ENCODE results near the gene CHP1.
"Not testable (repeated sequence)": the region's sequence is repeated elsewhere in the genome, so short reads cannot be mapped to it uniquely, and the experiment has no call there.

CHP1 gene

DNA sequence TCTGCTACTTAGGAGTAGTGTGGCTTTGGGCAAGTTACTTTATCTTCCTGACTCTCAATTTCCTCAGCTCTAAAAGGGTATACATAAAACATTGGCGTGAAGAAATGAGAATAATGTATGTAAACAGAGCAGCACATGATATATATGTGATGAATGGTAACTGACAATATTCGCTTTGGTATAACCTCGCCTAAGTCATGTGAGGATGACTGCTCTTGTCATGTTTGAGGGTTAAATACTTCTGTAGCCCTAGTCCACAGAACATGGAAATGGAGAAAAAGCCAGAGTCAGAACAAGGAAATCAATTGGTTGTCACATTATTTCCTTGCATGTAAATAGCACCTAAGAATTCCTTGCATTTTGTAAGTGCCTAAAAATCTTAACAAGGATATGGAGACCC, 25.0 kb downstream of the CHP1 start:
- no peak for DNase-seq (ENCODE audit: low read depth in 1 of 2, low spot score in 1 of 2)

GRCh38 chr15:41256577-41257038, 25.5 kb downstream of the CHP1 start:
- DNase-seq (ENCODE audit: low read depth in 1 of 2, low spot score in 1 of 2) = no peak

DNA sequence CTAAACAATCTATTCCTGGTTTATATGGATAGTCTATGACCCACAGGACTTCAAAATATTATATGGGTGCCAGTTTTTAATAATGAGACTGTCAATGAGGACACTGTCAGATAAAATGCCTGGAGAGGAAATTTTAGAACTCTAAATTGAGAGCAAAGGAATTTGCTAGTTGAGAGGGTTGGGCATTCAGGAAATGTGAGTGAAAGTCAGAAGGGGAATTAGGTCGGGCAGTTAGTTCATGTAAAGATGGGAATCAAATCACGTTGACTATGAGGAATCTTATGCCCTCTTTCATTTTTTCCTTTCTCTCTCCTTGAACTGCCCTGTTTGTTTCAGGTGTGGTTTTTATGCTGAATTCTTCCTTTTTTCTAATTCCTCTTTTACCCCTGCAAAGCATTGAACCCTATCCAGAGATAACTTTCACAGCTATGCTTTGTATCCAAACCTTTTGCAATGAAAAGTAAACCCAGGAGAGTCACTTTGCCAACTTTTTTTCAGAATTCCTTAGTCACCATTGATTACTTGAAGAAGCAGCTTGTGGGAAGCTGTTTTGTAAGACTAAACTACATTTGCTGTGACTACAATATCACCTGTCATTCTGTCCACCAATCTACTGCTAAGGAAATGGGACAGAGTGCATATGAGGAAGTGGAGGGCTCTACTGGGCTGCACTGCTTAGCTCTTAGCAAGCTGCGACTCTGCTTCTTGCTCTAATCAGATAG, 27.8 kb downstream of the CHP1 start:
- DNase-seq (ENCODE audit: low read depth in 1 of 2, low spot score in 1 of 2) = no peak

- DNase-seq (ENCODE audit: low read depth in 1 of 2, low spot score in 1 of 2) = no peak
Observed at GRCh38 chr15:41259546-41260189, 28.6 kb downstream of the CHP1 start.

DNA sequence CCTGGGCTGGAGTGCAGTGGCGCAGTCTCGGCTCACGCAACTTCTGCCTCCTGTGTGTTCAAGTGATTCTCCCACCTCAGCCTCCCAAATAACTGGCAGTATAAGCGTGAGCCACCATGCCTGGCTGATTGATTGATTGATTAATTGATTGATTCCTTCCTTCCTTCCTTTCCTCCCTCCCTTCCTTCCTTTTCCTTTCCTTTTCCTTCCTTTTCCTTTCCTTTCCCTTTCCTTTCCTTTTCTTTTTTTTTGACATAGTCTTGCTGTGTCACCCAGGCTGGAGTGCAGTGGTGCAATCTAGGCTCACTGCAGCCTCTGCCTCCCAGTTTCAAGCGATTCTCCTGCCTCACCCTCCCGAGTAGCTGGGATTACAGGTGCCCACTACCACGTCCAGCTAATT, 29.9 kb downstream of the CHP1 start:
- DNase-seq (ENCODE audit: low read depth in 1 of 2, low spot score in 1 of 2) = not testable (repeated sequence)

- no peak for DNase-seq (ENCODE audit: low read depth in 1 of 2, low spot score in 1 of 2)
Observed at GRCh38 chr15:41262571-41262970, 31.5 kb downstream of the CHP1 start.

- no peak for DNase-seq (ENCODE audit: low read depth in 1 of 2, low spot score in 1 of 2)
Observed at GRCh38 chr15:41263891-41264351, 32.9 kb downstream of the CHP1 start.

GRCh38 chr15:41269887-41270286, 38.8 kb downstream of the CHP1 start:
- no peak for DNase-seq (ENCODE audit: low read depth in 1 of 2, low spot score in 1 of 2)

GRCh38 chr15:41276831-41277230, 45.8 kb downstream of the CHP1 start:
- no peak for DNase-seq (ENCODE audit: low read depth in 1 of 2, low spot score in 1 of 2)

DNA sequence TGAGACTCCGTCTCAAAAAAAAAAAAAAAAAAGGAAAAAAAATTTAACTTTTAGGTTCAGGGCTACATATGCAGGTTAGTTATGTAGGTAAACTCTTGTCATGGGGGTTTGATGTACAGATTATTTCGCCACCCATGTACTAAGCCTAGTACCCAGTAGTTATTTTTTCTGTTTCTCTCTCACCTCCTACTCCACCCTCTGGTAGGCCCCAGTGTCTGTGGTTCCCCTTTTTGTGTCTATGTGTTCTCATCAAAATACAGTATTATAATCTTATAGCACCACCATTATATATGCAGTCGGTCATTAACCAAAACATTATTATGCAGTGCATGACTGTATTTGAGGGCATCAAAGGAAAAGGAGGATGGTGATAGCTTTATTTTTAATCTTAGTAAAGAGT, 47.3 kb downstream of the CHP1 start:
- no peak for DNase-seq (ENCODE audit: low read depth in 1 of 2, low spot score in 1 of 2)

DNA sequence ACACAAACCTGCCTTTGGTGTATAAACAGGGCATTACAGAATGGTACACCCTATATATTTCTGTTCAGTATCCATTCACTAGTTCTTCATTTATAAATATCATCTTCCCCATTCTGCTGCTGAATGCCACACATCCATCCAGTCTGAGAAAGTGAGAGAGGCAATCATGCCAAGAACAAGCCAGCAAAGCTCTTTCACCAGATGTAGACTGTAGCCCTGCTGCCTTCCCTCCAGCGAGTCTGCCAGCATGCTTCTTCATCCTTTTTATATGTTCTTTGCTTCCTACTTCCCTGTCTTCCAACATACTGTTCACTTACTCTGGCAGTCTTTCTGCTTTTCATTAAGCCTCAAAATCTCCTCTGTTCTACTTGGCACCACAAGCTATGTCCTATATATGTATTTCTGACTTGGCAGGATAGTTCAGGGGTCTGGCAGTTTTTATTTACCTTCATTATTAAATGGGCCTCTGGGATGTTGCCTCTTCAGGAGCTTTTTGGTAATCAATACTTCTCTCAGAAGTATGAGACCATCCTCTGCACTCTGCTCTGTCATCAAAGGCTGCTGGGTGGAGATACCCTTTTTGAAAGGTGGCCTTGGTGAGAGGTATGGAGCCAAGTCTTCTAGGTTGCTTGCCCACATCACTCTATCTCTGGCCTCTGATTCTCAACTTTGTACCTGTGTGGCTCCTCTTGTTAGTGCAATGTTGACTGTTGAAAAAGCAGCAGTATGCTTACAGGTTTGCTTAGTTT, 48.6 kb downstream of the CHP1 start:
- no peak for DNase-seq (ENCODE audit: low read depth in 1 of 2, low spot score in 1 of 2)

- DNase-seq (ENCODE audit: low read depth in 1 of 2, low spot score in 1 of 2) = no peak
Observed at GRCh38 chr15:41281236-41281635, 50.2 kb downstream of the CHP1 start.

GRCh38 chr15:41282436-41282835, 51.4 kb downstream of the CHP1 start:
- DNase-seq (ENCODE audit: low read depth in 1 of 2, low spot score in 1 of 2) = not testable (repeated sequence)

DNA sequence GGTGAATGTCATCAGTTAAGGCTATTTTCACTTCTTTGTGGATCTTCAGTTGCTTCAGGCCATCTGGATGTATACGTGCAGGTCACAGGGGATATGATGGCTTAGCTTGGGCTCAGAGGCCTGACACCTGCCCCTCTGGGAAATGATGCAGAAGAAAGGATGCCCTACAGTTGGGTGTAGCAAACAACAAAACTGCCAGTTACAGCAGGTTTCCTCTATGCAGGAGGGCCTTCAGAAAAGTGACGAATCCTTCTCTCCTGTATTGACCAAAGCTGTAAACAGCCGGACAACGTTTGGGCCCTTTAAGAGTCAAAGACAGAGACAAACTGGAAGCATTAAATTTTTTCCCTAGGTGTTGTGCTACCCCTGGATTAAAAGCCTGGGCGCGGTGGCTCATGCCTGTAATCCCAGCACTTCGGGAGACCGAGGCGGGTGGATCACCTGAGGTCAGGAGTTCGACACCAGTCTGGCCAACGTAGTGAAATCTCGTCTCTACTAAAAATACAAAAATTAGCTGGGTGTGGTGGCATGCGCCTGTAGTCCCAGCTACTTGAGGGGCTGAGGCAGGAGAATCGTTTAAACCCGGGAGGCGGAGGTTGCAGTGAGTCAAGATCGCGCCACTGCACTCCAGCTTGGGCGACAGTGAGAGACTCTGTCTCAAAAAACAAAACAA, 52.0 kb downstream of the CHP1 start:
- DNase-seq (ENCODE audit: low read depth in 1 of 2, low spot score in 1 of 2) = peak in 1 of 2 donors; percentile 5

DNA sequence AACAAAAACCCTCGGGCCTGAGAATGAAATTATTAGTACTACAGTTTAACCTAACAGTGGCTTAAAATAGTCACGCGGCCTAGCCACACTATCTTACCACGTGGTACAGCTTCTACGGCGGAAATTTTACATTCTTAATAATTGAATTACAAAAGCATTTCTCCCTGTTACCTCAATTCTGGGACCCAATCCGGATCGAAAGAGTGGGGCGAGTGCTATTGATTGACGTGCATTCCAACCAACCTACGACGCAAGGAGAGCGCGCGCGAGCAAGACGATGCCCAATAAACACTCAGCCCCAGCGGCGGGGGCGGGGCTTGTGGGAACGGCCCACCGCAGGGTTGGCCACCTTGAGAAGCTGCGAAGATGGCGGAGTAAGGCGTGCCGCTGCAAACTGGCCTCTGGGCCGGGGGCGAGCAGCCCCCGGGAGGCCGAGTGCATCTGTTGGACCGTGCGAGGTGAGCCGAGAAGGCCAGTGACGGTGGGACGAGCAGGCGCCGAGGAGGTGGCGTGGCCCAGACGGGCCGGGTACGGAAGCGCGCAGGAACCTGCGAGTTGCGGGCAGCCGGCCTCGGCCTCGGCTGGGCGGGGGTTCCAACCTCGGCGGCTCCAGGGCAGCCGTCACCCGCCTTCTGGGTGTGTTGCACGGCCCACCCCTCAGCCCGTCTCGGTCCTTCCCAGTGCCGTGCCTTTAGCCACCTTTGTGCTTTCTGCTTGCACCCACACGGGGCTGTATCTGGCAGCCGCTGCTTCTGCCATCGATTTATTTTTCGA, 52.8 kb downstream of the CHP1 start:
- DNase-seq (ENCODE audit: low read depth in 1 of 2, low spot score in 1 of 2) = peak; percentile 91 to 96

GRCh38 chr15:41284427-41285177, 53.5 kb downstream of the CHP1 start:
- DNase-seq (ENCODE audit: low read depth in 1 of 2, low spot score in 1 of 2) = no peak

DNA sequence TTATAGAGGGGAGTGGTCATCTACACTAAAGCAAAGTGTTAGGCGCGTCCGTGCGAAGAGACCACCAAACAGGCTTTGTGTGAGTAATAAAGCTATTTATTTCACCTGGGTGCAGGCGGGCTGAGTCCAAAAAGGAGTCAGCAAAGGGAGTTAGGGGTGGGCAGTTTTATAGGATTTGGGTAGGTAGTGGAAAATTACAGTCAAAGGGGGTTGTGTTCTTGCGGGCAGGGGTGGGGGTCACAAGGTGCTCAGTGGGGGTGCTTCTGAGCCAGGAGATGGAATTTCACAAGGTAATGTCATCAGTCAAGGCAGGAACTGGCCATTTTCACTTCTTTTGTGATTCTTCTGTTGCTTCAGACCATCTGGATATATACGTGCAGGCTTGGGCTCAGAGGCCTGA, 54.2 kb downstream of the CHP1 start:
- no peak for DNase-seq (ENCODE audit: low read depth in 1 of 2, low spot score in 1 of 2)

GRCh38 chr15:41286665-41287333, 55.7 kb downstream of the CHP1 start:
- no peak for DNase-seq (ENCODE audit: low read depth in 1 of 2, low spot score in 1 of 2)

- no peak for DNase-seq (ENCODE audit: low read depth in 1 of 2, low spot score in 1 of 2)
Observed at GRCh38 chr15:41288464-41288863, 57.4 kb downstream of the CHP1 start.

Measured in activated T-helper 1 cell treated with anti-CD3 and anti-CD28 coated beads, Interleukin-2, amount 50 U/mL, for 16 hours (primary cell).